ENCODE data around the gene ZBTB46.
"Not testable (repeated sequence)": the region's sequence is repeated elsewhere in the genome, so short reads cannot be mapped to it uniquely, and the experiment has no call there.

The ZBTB46 gene

DNA sequence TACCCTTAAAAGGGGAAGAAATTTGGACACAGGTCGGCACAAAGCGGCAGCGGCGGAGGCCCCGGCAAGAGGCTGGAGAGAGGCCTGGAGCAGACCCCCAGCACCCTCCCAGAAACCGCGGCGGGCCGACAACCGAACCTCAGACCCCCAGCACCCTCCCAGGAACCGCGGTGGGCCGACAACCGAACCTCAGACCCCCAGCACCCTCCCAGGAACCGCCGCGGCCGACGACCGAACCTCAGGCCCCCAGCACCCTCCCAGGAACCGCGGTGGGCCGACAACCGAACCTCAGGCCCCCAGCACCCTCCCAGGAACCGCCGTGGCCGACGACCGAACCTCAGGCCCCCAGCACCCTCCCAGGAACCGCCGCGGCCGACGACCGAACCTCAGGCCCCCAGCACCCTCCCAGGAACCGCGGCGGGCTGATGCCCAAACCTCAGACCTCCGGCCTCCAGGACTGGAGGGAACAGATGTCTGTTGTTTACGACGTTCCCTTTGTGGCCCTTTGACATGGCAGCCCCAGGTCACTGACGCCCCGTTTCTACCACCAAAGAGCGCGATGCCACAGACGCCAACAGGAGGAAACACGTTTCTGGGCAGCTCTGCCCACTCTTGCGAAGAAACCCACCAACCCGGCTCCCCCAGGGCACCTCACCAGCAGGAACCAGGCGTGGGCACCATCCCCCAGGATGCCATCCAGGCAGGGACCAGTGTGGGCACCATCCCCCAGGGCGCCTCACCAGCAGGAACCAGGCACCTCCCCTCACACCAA lies 28.4 kb downstream of the ZBTB46 start:
- no peak overlapping the region for H3K4me3 ChIP-seq
- H3K27ac ChIP-seq = no peak overlapping the region
- TF ChIP-seq, protein P1, sequence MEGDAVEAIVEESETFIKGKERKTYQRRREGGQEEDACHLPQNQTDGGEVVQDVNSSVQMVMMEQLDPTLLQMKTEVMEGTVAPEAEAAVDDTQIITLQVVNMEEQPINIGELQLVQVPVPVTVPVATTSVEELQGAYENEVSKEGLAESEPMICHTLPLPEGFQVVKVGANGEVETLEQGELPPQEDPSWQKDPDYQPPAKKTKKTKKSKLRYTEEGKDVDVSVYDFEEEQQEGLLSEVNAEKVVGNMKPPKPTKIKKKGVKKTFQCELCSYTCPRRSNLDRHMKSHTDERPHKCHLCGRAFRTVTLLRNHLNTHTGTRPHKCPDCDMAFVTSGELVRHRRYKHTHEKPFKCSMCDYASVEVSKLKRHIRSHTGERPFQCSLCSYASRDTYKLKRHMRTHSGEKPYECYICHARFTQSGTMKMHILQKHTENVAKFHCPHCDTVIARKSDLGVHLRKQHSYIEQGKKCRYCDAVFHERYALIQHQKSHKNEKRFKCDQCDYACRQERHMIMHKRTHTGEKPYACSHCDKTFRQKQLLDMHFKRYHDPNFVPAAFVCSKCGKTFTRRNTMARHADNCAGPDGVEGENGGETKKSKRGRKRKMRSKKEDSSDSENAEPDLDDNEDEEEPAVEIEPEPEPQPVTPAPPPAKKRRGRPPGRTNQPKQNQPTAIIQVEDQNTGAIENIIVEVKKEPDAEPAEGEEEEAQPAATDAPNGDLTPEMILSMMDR (IDR thresholded peaks at IDR 0.05) = no peak
- no peak for DNase-seq (ENCODE audit: low spot score)

GRCh38 chr20:63801174-63801573 lies 29.9 kb downstream of the ZBTB46 start:
- H3K27ac ChIP-seq; DNase-seq (ENCODE audit: low spot score); H3K4me3 ChIP-seq: not testable (repeated sequence)

DNA sequence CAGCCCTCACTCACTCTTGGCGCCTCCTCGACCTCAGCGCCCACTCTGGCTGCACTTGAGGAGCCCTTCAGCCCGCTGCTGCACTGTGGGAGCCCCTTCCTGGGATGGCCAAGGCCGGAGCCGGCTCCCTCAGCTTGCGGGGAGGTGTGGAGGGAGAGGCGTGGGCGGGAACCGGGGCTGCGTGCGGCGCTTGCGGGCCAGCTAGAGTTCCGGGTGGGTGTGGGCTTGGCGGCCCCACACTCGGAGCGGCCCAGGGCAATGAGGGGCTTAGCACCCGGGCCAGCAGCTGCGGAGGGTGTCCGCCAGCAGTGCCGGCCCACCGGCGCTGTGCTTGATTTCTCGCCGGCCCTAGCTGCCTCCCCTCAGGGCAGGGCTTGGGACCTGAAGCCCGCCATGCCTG lies 30.7 kb downstream of the ZBTB46 start:
- not testable (repeated sequence) for H3K27ac ChIP-seq; DNase-seq (ENCODE audit: low spot score); H3K4me3 ChIP-seq

- not testable (repeated sequence) for H3K4me3 ChIP-seq; H3K27ac ChIP-seq; DNase-seq (ENCODE audit: low spot score)
Observed at GRCh38 chr20:63799127-63799526, 31.9 kb downstream of the ZBTB46 start.

DNA sequence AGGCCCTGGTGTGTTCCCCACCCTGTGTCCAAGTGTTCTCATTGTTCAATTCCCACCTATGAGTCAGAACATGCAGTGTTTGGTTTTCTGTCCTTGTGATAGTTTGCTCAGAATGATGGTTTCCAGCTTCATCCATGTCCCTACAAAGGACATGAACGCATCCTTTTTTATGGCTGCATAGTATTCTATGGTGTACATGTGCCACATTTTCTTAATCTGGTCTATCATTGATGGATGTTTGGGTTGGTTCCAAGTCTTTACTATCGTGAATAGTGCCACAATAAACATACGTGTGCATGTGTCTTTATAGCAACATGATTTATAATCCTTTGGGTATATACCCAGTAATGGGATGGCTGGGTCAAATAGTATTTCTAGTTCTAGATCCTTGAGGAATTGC lies 33.9 kb downstream of the ZBTB46 start:
- not testable (repeated sequence) for H3K27ac ChIP-seq; DNase-seq (ENCODE audit: low spot score); H3K4me3 ChIP-seq

GRCh38 chr20:63795178-63795830 lies 35.8 kb downstream of the ZBTB46 start:
- TF ChIP-seq, protein P1 (IDR thresholded peaks at IDR 0.05) = no peak
- Histone ChIP-seq H3K4me3 (no peak overlapping the region), H3K27ac (no peak overlapping the region)
- DNase-seq (ENCODE audit: low spot score) = no peak

- TF ChIP-seq, protein P1 (IDR thresholded peaks at IDR 0.05) = no peak
- no peak overlapping the region for H3K4me3 ChIP-seq
- no peak for DNase-seq (ENCODE audit: low spot score)
- H3K27ac ChIP-seq = no peak overlapping the region
Observed at GRCh38 chr20:63794614-63795013, 36.5 kb downstream of the ZBTB46 start.

DNA sequence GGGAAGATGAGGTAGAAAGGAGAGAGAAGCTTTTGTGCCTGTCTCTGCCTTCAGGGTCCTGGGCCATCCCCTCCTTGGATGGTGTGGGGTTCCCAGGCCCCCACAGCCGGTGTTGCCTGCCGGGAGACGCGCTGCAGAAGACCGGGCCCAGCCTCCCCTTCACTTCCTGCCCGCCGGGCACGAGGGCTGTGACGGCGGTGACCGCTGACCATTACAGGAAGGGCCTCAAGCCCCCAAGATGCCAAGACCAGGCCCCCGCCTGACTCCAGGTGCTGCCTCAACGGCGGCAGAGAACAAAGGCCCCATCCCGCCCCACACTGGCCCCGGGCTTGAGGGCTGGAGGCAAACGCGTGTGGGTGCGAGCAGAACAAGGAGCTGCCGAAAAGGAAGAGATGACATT lies 38.2 kb downstream of the ZBTB46 start:
- TF ChIP-seq, protein P1 (IDR thresholded peaks at IDR 0.05) = no peak
- Histone ChIP-seq H3K4me3 (no peak overlapping the region), H3K27ac (no peak overlapping the region)
- no peak for DNase-seq (ENCODE audit: low spot score)

GRCh38 chr20:63791497-63792156 lies 39.4 kb downstream of the ZBTB46 start:
- H3K27ac ChIP-seq = peak overlapping the region in 1 of 2 donors; percentile 2
- TF ChIP-seq, protein P1 (IDR thresholded peaks at IDR 0.05) = no peak
- no peak for DNase-seq (ENCODE audit: low spot score)
- H3K4me3 ChIP-seq = no peak overlapping the region
